GM19023 (cell line): ENCODE measurements around the gene EXOC2.

Experiments
- ATAC-seq: cut with Tn5 transposase; IDR thresholded peaks from one replicate; pipeline ENCODE4 v1.9.1; 2021; ENCODE audit warnings: mild to moderate bottlenecking, moderate library complexity; ENCODE audit not compliant: unreplicated experiment

The EXOC2 gene

DNA sequence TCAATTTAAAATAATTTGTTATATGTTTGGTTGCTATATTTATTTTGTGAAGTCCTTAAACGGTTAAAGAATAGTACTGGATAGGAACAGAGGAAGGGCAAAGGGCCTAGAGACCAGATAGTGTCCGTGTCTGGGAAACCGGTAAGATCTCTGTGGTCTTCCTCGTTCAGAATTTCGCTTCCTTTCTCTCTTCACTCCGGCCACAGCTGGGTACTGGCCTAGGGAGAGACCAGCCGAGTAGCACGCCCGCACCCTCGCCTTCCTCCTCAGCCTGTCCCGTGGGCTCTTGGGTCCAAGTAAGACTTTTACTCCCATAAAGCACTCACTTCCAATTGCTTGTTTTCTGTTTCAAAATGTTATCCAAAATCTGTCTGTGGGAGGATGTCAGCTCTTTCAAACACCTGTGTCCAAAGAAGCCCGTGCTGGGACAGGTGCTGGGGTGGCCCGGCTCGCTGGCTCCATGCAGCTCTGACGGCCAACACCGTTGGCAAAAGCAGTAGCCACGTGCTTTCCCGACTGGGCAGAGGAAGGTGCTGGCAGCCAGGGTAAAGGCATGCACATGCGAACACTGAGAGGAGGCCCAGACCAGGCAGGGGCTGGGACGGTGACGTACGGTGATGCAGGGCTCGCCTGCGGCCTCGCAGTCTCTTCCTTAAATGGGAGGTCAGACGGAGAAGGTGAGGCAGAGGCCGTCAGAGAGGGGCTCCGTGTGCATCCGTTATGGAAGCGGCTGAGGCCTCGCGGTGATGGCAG is 189.2 kb downstream of the EXOC2 start:
- no peak for ATAC-seq

DNA sequence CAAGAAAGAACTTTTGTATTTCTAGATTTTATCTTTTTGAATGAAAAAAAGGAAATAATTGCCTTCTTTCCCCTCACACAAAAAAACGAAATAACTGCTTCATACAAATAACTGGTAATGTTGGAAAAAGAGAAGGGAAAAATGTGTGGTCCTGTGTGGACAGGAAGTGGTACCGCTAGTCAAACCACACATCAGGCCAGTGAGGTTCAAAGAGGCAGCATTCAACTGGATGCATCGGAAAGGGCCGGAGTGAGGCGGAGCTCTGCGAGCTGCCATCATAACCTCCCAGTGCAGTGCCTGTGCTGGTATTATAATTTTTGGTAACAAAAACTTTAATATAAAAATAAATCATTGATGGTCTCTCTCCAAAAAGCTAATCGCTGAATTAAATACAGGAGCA is 190.2 kb downstream of the EXOC2 start:
- no peak for ATAC-seq

- no peak for ATAC-seq
Measured at GRCh38 chr6:501891-502601, 190.9 kb downstream of the EXOC2 start.

DNA sequence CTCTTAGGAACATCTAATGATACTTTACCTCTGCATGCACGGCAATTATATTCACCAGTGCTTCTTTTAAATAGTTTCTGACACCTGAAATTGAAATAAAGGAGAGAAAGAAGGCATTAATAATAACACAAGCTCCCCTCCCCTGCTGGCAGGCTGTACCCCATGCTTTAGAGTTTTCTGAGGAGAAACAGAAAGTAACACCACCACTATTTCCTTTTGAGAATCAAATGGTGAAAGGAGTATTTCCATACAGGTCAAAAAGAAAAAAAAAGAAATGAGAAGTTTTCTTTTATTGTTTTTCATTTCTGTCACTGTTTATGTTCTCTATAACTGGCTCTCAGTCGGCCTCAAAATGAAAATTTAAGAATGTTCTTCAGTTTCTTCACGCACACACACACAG is 193.3 kb downstream of the EXOC2 start:
- ATAC-seq, result no peak

- no peak for ATAC-seq
Measured at GRCh38 chr6:498795-499231, 194.1 kb downstream of the EXOC2 start.

DNA sequence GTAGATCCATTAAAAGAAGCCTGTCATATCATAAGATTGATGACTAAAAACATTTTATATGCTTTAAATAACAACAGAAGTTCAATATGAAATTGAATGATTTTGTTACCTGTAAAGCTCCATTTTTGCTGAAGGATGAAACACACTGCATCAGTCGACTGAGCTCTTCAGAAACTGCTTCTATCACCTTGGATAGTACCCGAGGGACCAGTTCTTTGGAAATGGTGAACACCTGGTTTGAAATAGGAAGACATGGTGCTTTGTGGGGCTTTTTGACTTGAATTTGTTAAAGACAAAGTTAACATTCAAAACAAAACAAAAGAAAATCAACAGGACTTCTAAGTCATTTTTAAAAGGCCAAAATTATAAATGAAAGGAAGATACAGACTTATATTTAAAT is 195.7 kb downstream of the EXOC2 start:
- ATAC-seq, result no peak

GRCh38 chr6:496649-497048 is 196.3 kb downstream of the EXOC2 start:
- ATAC-seq, result no peak

GRCh38 chr6:494394-494793 is 198.5 kb downstream of the EXOC2 start:
- ATAC-seq, result no peak

DNA sequence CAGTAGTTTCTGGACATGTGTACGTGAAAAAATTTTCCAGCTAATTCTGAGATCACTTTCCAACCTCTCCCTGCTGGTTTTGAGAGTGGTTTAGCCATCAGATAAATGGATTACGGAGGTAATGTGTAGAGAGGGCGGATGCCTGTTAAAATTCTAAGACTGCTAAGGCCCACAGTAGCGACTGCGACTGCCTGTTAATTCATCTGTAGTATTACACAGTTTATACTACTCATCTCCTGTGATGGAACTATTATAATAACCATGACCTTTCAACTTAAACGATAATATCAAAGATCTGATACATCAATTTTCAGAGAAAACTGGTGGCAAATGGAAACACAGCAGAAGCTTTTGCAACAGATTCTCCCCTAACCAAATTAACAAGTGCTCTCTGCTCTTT is 199.1 kb downstream of the EXOC2 start:
- ATAC-seq, result no peak

GRCh38 chr6:492816-493414 is 200.0 kb downstream of the EXOC2 start:
- no peak for ATAC-seq

DNA sequence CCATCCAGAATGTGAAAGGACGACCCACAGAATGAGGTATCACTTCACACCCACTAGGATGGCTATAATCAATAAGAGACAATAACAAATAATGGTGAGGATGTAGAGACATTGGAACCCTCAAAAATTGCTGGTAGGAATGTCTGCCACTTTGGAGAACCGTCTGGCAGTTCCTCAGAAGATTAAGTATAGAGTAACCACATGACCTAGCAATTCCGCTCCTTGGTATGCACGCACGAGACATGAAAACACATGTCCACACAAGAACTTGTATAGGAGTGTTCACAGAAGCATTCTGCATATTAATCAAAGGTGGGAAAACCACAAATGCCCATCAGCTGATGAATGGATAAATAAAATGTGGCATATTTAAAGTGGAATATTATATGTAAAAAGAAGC is 200.8 kb downstream of the EXOC2 start:
- ATAC-seq, result no peak

DNA sequence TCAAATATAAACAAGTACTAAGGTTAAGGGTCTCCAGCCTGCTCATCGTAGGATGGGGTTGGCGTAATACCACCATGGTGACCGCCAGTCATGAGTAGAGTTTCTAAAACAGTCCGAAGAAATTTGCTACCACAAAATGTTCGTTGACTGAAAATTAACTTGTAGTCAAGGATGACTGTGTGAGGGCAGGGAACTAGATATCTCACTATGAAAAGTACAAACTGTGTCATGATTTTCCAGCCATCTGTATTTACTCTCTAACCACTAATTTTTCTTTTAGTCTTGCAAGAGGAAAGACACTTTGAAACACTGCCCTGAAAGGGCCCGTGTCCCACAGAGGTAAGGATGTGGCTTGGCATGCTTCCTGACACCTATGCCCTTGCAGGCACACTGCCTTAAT is 201.7 kb downstream of the EXOC2 start:
- ATAC-seq, result no peak

GRCh38 chr6:490251-491037 is 202.5 kb downstream of the EXOC2 start:
- ATAC-seq, result no peak

GRCh38 chr6:489762-490161 is 203.2 kb downstream of the EXOC2 start:
- no peak for ATAC-seq

DNA sequence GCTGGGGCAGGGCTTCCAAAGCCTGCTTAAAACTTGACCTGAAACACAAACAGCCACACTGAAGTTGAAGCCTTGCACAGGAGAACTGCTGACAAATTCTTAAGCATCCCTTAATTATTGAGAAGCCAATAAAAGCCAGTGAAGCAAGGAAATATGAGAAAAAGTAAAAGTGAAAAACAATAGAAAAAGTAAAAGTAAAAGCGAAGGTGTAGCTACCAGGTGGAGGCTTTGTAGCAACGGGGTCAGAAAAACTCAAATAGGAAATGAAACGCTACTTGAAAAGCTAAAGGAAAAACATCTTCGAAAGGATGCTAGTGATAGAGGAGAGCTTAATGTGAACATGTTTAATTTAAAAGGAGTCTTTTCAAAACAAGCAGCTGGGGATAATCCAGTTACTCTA is 203.9 kb downstream of the EXOC2 start:
- ATAC-seq, result no peak

GRCh38 chr6:487956-488355 is 205.0 kb downstream of the EXOC2 start:
- ATAC-seq, result no peak

DNA sequence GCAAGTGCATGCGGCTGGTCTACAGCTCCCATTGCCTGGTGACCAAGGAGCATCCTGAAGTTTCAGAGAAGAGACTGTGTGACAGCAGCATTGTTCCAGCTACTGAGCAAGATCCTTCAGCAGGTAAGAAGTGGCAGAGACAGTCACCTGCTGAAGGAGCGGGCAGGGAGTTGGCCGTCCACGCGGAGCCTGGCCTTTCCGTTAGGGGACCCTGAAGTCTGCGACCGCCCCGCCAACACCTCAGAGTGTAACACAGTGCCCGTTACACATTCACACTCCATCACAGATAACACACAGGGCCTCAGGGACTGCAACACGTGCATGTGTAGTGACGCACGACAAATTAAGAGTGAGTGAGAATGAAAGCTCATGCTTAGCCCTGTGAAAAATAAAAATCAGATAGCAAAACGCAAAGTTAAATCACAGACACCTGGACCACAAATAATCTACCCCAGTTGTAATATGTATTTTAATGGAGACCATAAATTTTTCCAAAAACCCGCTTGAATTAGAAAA is 207.2 kb downstream of the EXOC2 start:
- no peak for ATAC-seq

GRCh38 chr6:484746-485145 is 208.2 kb downstream of the EXOC2 start:
- ATAC-seq, result no peak

- no peak for ATAC-seq
Measured at GRCh38 chr6:484086-484745, 208.7 kb downstream of the EXOC2 start.

GRCh38 chr6:475314-475713 is 217.6 kb downstream of the EXOC2 start:
- no peak for ATAC-seq
